Measurements from ENCODE around the gene TPPP2.

DNA sequence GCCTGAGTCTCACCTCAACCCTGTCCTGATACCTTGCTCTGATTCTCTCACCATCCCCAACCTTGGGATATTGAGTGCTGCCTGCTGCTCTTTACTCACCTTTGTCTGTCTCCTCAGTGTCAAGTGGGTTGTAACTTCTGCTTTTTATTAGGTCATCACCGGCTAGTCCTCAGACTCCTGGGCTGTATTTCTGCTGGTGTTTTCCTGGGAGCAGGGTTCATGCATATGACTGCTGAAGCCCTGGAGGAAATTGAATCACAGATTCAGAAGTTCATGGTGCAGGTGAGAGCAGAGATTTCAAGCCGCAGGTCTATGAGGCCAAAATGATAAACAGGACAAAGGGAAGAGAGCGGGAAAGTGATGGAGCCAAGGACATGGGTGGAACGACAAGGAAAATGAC is 30.4 kb upstream of the TPPP2 start:
- TF ChIP-seq POLR2A (IDR thresholded peaks at IDR 0.05) (no peak), EP300 (IDR thresholded peaks at IDR 0.05) (no peak)
- TF ChIP-seq, protein P1, sequence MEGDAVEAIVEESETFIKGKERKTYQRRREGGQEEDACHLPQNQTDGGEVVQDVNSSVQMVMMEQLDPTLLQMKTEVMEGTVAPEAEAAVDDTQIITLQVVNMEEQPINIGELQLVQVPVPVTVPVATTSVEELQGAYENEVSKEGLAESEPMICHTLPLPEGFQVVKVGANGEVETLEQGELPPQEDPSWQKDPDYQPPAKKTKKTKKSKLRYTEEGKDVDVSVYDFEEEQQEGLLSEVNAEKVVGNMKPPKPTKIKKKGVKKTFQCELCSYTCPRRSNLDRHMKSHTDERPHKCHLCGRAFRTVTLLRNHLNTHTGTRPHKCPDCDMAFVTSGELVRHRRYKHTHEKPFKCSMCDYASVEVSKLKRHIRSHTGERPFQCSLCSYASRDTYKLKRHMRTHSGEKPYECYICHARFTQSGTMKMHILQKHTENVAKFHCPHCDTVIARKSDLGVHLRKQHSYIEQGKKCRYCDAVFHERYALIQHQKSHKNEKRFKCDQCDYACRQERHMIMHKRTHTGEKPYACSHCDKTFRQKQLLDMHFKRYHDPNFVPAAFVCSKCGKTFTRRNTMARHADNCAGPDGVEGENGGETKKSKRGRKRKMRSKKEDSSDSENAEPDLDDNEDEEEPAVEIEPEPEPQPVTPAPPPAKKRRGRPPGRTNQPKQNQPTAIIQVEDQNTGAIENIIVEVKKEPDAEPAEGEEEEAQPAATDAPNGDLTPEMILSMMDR (IDR thresholded peaks at IDR 0.05): no peak

Data from gastroesophageal sphincter (tissue), 3 donors.